Activated naive CD8-positive, alpha-beta T cell (primary cell): ENCODE measurements around the gene ZBTB39.

Source experiments
- H3K27ac Mint-ChIP-seq: one replicate; pipeline ENCODE4 v1.8.0; 2021; ENCODE audit warnings: mixed read lengths
- H3K27me3 Mint-ChIP-seq: one replicate; pipeline ENCODE4 v1.8.0; 2021; ENCODE audit warnings: mixed read lengths
- H3K36me3 Mint-ChIP-seq: one replicate; pipeline ENCODE4 v1.8.0; 2021; ENCODE audit warnings: mixed read lengths
- H3K4me1 Mint-ChIP-seq: one replicate; pipeline ENCODE4 v1.8.0; 2021; ENCODE audit warnings: low read depth, mixed read lengths
- H3K4me3 Mint-ChIP-seq: one replicate; pipeline ENCODE4 v1.8.0; 2021; ENCODE audit warnings: mild to moderate bottlenecking, mixed read lengths
- H3K9me3 Mint-ChIP-seq: one replicate; pipeline ENCODE4 v1.8.0; 2021; ENCODE audit warnings: low read depth, mixed read lengths

ZBTB39 gene

GRCh38 chr12:56955631-56956256, 50.6 kb downstream of the ZBTB39 start:
- Mint-ChIP-seq H3K4me1 (no peaks in the 10 kb centered on the region), H3K4me3 (no peak overlapping the region), H3K27ac (no peak overlapping the region), H3K9me3 (no peaks in the 10 kb centered on the region), H3K27me3 (no peaks in the 10 kb centered on the region), H3K36me3 (peaks cover 19% of the 10 kb centered on the region)

GRCh38 chr12:56954958-56955355, 51.4 kb downstream of the ZBTB39 start:
- no peak overlapping the region for H3K4me3 Mint-ChIP-seq
- no peaks in the 10 kb centered on the region for H3K9me3 Mint-ChIP-seq
- H3K27ac Mint-ChIP-seq: no peak overlapping the region
- no peaks in the 10 kb centered on the region for H3K27me3 Mint-ChIP-seq
- peaks cover 19% of the 10 kb centered on the region for H3K36me3 Mint-ChIP-seq
- no peaks in the 10 kb centered on the region for H3K4me1 Mint-ChIP-seq

GRCh38 chr12:56954057-56954957, 52.0 kb downstream of the ZBTB39 start:
- Mint-ChIP-seq H3K27me3 (no peaks in the 10 kb centered on the region), H3K27ac (no peak overlapping the region), H3K4me3 (no peak overlapping the region), H3K9me3 (no peaks in the 10 kb centered on the region), H3K36me3 (peaks cover 16% of the 10 kb centered on the region), H3K4me1 (no peaks in the 10 kb centered on the region)

DNA sequence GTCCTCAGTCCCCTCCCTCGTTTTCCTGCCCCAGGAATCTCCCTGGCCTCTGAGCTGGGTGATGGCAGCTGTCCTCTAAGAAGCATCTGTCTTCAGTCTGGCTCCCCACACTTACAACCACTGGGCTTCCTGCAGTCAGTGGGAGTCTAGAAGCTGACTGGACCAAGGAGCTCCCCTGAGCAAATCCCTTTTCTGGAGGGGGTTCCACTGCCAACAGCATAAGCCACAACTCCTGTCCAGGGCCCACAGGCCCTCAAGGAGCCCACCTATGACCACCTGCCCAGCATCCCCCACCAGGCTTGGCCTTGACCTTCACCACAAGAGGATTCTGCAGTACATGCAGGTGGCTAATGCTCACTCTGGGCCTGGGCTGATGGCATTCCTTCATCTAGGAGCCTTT, 53.0 kb downstream of the ZBTB39 start:
- Mint-ChIP-seq H3K36me3 (peaks cover 15% of the 10 kb centered on the region), H3K4me3 (no peak overlapping the region), H3K27ac (no peak overlapping the region), H3K27me3 (no peaks in the 10 kb centered on the region), H3K4me1 (no peaks in the 10 kb centered on the region), H3K9me3 (no peaks in the 10 kb centered on the region)

DNA sequence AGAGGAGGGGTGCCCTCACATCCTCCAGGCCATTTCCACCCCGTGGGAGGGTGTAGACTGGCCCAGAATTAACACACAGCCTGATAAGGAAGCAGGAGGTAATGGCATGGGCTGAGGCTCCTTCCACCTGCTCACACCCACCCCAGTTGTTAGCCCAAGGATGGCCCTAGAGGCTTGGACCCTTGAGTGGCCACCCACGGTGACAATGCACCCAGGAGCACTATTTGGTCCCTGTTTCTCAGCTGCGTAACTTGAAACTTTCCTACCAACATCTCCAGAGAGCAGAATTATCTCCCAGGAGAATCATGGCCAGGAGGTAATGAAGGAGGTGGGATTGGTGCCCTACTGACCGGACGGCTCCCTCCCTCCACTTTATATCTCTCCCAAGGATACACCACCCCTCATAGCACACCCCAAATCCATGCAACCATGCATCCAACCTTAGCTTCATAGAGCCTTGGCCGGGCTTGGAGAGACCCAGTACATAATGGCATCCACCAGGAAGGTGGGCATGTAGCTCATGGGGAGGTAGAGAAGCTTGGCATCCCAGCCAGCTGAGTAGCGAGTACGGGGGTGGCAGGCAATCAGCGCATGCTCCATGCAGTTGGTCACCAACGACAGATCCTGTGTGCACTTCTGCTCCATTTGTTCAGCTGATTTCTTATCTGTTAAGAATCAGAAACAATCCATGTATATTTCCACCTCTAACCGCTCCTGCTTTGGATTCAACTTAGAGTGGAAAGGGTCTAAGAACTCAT, 54.6 kb downstream of the ZBTB39 start:
- H3K36me3 Mint-ChIP-seq: peaks cover 10% of the 10 kb centered on the region
- H3K9me3 Mint-ChIP-seq: no peaks in the 10 kb centered on the region
- H3K27ac Mint-ChIP-seq: no peak overlapping the region
- H3K27me3 Mint-ChIP-seq: no peaks in the 10 kb centered on the region
- H3K4me1 Mint-ChIP-seq: no peaks in the 10 kb centered on the region
- no peak overlapping the region for H3K4me3 Mint-ChIP-seq

DNA sequence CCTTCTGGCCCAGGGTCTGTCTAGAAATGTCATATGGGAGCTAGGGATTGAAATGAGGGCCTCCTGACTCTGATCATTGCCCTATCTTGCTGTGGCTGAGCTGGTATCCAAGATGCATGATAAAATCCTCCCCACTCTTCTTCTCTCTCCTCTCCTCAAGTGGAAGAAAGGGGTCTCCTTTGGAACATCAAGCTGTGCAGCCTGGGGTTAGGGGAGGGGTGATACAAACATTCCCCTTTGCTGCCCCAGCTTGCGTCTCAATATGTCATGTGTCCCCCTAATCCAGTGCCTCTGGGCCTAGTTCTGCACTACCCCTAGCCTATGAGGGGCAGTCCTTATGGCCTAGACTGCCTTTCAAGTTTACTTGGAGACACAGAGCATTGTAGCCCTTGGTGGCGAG, 57.5 kb downstream of the ZBTB39 start:
- Mint-ChIP-seq H3K4me1 (no peaks in the 10 kb centered on the region), H3K36me3 (peaks cover 8% of the 10 kb centered on the region), H3K27me3 (peaks cover 2% of the 10 kb centered on the region), H3K4me3 (no peak overlapping the region), H3K27ac (no peak overlapping the region), H3K9me3 (peaks cover 14% of the 10 kb centered on the region)
